Naive thymus-derived CD8-positive, alpha-beta T cell (primary cell): ENCODE measurements around the gene MCCC1. TPM values are rescaled to one million over a fixed set of nuclear protein-coding genes. Genes with fewer than 3 reads are reported as not detected.
"Not testable (repeated sequence)": the region's sequence is repeated elsewhere in the genome, so short reads cannot be mapped to it uniquely, and the experiment has no call there.

ENCODE experiments used
- ATAC-seq, 2 donors: fragments of 150-1000 bp; cut with Tn5 transposase in 1 of 2; sonication (Bioruptor Pico), chemical (Tn5 transposase) in 1 of 2; 1 replicate in 1 of 2; 2 replicates in 1 of 2; pipeline ENCODE4 v1.10.0; 2021; ENCODE audit warnings: mild to moderate bottlenecking in 2 of 2, moderate library complexity in 2 of 2
- POLR2A ChIA-PET: fragments of 350-600 bp; sonication (Branson Sonifier 250); formaldehyde crosslinking; loops from one replicate; lab custom pipeline; 2021; ENCODE audit warnings: antibody characterized with exemption; lab: Charles Lee
- DNase-seq, 10 donors: peaks; one replicate each; pipeline versions ENCODE4 v3.0.0 to v3.0.0-alpha.2; 2020 to 2022
- H3K27ac Mint-ChIP-seq, 10 donors: one replicate each; pipeline ENCODE4 v1.8.0; 2020 to 2022; ENCODE audit warnings: mild to moderate bottlenecking in 10 of 10, mixed read lengths in 10 of 10, moderate library complexity in 4 of 10, inconsistent platforms in 1 of 10
- H3K27me3 Mint-ChIP-seq, 5 donors: one replicate each; pipeline ENCODE4 v1.8.0; 2021 to 2022; ENCODE audit warnings: mixed read lengths in 5 of 5
- H3K36me3 Mint-ChIP-seq, 3 donors: one replicate each; pipeline ENCODE4 v1.8.0; 2020 to 2022; ENCODE audit warnings: mixed read lengths in 3 of 3, mild to moderate bottlenecking in 2 of 3, inconsistent platforms in 1 of 3
- H3K4me1 Mint-ChIP-seq, 4 donors: one replicate each; pipeline ENCODE4 v1.8.0; 2021 to 2022; ENCODE audit warnings: mixed read lengths in 4 of 4
- H3K4me3 Mint-ChIP-seq, 10 donors: one replicate each; pipeline ENCODE4 v1.8.0; 2020 to 2022; ENCODE audit warnings: mild to moderate bottlenecking in 10 of 10, mixed read lengths in 10 of 10, moderate library complexity in 6 of 10, inconsistent platforms in 1 of 10
- H3K9me3 Mint-ChIP-seq, 9 donors: one replicate each; pipeline ENCODE4 v1.8.0; 2020 to 2022; ENCODE audit warnings: mixed read lengths in 9 of 9, mild to moderate bottlenecking in 3 of 9, inconsistent platforms in 1 of 9, moderate library complexity in 1 of 9
- polyA plus RNA-seq, 3 donors: library from polyadenylated mRNA; unstranded; fragments of 300-500 nt; fragmentation: Illumina TruSeq; gene quantifications; one replicate each; pipeline ENCODE4 v1.2.3, GENCODE V29; 2021
- total RNA-seq, 8 experiments: library from RNA in 2 of 8; stranded (reverse) in 2 of 8; gene quantifications; one replicate each; pipeline ENCODE4 v1.2.3 and lab custom pipeline; 2021 to 2026

Gene MCCC1
- total and polyA plus RNA-seq, 5 experiments from 2014 or later, result 24.8 to 36.7 (median 33.2) TPM

DNA sequence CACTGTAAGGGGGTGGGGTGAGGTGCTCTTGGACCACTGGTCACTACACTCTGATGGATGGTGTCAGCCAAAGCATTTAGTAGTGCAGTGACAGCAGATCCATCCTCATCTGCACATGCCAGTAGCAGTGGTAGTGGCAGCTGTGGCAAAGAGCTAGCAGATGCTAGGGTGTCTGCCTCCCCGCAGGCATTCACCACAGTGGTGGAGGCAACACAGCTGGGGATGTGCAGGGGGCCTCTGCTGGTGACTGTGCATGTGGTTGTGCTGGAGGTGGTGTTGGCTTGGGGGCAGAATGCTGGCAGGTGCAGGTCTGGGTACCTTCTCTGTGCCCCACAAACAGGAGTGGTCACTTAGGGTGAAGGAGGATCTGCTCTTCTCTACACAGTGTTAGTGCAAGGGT lies 99.5 kb downstream of the MCCC1 start:
- H3K4me1 Mint-ChIP-seq, result peaks cover 0 to 2% (median 0%) of the 10 kb centered on the region in 4 donors
- POLR2A ChIA-PET, result interaction anchor here (1.2 kb wide), 1 partner anchor 19 kb away, joined by 3 read pairs; the partner anchor contains the start of gene DCUN1D1
- H3K36me3 Mint-ChIP-seq, result peaks cover 0 to 5% (median 2%) of the 10 kb centered on the region in 3 donors
- DNase-seq (no peak), ATAC-seq (no peak)
- peaks cover 2 to 32% (median 5%) of the 10 kb centered on the region in 9 donors for H3K9me3 Mint-ChIP-seq
- no peak overlapping the region for H3K4me3 Mint-ChIP-seq
- H3K27me3 Mint-ChIP-seq, result no peaks in the 10 kb centered on the region
- H3K27ac Mint-ChIP-seq, result no peak overlapping the region

DNA sequence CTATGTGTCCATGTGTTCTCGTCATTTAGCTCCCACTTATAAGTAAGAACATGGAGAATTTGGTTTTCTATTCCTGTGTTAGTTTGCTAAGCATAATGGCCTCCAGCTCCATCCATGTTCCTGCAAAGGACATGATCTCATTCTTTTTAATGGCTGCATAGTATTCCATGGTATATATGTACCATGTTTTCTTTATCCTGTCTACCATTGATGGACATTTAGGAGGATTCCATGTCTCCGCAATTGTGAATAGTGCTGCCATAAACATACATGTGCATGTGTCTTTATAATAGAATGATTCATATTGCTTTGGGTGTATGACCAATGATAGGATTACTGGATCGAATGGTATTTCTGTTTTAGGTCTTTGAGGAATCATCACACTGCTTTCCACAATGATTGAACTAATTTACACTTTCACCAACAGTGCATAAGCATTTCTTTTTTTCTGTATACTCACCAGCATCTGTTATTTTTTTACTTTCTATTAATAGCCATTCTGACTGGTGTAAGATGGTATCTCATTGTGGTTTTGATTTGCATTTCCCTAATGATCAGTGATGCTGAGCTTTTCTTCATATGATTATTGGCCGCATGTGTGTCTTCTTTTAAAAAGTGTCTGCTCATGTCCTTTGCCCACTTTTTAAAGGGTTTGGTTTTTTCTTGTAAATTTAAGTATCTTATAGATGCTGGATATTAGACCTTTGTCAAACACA lies 105.7 kb downstream of the MCCC1 start:
- DNase-seq, POLR2A ChIA-PET, H3K27ac Mint-ChIP-seq, H3K4me1 Mint-ChIP-seq, H3K27me3 Mint-ChIP-seq, H3K36me3 Mint-ChIP-seq, H3K4me3 Mint-ChIP-seq, ATAC-seq: not testable (repeated sequence)
- peaks cover 5 to 43% (median 12%) of the 10 kb centered on the region in 9 donors for H3K9me3 Mint-ChIP-seq

DNA sequence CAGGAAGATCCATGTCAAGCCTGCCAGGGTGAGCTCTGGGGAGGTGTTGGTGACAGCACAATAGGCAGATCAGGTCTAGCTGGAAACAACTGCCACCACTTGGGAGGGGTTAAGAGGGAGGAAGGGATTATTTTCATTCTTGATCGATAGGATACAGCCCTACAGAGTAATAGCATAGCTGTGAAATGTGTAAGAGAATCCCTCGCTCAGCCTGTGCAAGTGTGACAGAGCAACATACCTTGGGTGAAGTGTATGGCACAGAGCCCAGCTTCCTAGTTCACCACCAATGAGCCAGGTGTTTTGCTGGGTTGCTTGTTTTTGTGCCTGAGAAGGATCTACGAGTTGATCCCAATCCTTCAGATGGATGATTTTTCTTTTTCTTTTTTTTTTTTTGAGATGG lies 109.7 kb downstream of the MCCC1 start:
- Mint-ChIP-seq H3K4me3 (no peak overlapping the region), H3K9me3 (peaks cover 2 to 13% (median 6%) of the 10 kb centered on the region in 9 donors), H3K27ac (no peak overlapping the region), H3K4me1 (no peaks in the 10 kb centered on the region), H3K27me3 (no peaks in the 10 kb centered on the region), H3K36me3 (peaks cover 0 to 4% (median 2%) of the 10 kb centered on the region in 3 donors)
- ATAC-seq (no peak), DNase-seq (no peak)
- POLR2A ChIA-PET, result no interaction called here

DNA sequence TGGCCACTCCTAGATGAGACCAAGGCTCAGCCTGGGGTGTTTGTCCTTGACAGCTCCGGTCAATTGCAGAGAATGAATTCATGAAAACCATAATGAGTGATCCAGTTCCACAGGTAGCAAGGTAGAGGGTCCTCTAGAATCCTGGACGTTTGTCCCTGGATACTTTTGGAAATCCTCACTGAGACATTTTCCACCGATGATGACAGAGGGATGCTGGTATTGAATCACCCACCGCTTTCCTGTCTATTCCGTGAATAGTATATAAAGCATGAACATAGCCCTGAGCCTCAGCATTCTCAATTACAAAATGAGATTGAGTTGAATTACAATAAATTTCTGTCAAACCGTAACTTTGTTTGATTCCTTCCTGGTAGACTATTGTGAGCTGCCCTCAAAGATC lies 113.3 kb downstream of the MCCC1 start:
- no peak overlapping the region for H3K4me3 Mint-ChIP-seq
- H3K36me3 Mint-ChIP-seq, result no peaks in the 10 kb centered on the region
- POLR2A ChIA-PET, result no interaction called here
- H3K9me3 Mint-ChIP-seq, result no peaks in the 10 kb centered on the region
- no peak overlapping the region for H3K27ac Mint-ChIP-seq
- H3K27me3 Mint-ChIP-seq, result no peaks in the 10 kb centered on the region
- DNase-seq, result no peak
- peaks cover 0 to 6% (median 5%) of the 10 kb centered on the region in 4 donors for H3K4me1 Mint-ChIP-seq
- no peak for ATAC-seq

DNA sequence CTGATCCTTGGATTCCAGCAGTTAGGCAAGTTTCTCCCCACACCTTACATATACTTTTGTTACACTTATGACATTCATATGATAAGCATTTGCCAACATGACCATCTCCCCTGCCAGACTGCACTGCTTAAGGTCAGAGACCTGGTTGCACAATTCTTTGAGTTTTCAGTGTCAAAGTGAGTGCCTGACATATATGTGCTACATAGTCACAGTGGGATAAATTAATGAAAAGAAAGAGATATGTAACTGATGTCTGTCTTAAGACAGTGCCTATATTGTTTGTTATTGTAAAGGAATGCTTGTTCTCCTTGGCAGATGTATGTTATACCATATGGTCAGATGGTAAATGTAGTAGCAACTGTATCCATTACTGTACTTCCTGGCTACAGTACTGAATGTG lies 115.4 kb downstream of the MCCC1 start:
- Mint-ChIP-seq H3K27me3 (no peaks in the 10 kb centered on the region), H3K4me1 (peaks cover 5 to 16% (median 16%) of the 10 kb centered on the region in 4 donors), H3K27ac (no peak overlapping the region), H3K36me3 (no peaks in the 10 kb centered on the region), H3K4me3 (no peak overlapping the region), H3K9me3 (no peaks in the 10 kb centered on the region)
- ATAC-seq (no peak), DNase-seq (no peak)
- POLR2A ChIA-PET, result no interaction called here

DNA sequence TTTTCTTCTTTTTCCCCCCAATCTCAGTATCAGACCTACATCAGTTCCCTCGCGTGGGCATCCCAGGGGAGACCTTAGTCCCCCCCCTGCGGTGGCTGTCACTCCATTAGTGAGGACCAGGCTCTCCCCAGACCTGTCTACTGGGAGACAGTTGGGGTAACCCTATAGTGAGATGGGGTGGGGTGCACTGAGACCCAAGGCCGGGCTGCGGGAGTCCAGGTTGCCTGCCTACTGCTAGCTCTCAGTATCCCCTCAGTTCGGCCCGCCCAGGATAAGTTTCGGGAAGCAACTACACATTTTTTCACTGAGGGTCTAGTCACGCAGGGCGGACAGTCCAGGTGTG lies 118.3 kb downstream of the MCCC1 start:
- Mint-ChIP-seq H3K27me3 (no peaks in the 10 kb centered on the region), H3K4me1 (peaks cover 10 to 41% (median 34%) of the 10 kb centered on the region in 4 donors), H3K4me3 (peak overlapping the region in 5 of 10 donors; percentile 77 to 89 (median 82)), H3K27ac (peak overlapping the region in 8 of 10 donors; percentile 77 to 97 (median 90)), H3K9me3 (no peaks in the 10 kb centered on the region), H3K36me3 (no peaks in the 10 kb centered on the region)
- DNase-seq (peak in 1 of 10 donors; percentile 1), ATAC-seq (peak in 1 of 2 donors; percentile 5)
- POLR2A ChIA-PET, result interaction anchor here (0.6 to 1.1 kb wide), 5 partner anchors 8 to 187 kb away, joined by 3 to 4 read pairs (median 3); no protein-coding TSS in a partner anchor

DNA sequence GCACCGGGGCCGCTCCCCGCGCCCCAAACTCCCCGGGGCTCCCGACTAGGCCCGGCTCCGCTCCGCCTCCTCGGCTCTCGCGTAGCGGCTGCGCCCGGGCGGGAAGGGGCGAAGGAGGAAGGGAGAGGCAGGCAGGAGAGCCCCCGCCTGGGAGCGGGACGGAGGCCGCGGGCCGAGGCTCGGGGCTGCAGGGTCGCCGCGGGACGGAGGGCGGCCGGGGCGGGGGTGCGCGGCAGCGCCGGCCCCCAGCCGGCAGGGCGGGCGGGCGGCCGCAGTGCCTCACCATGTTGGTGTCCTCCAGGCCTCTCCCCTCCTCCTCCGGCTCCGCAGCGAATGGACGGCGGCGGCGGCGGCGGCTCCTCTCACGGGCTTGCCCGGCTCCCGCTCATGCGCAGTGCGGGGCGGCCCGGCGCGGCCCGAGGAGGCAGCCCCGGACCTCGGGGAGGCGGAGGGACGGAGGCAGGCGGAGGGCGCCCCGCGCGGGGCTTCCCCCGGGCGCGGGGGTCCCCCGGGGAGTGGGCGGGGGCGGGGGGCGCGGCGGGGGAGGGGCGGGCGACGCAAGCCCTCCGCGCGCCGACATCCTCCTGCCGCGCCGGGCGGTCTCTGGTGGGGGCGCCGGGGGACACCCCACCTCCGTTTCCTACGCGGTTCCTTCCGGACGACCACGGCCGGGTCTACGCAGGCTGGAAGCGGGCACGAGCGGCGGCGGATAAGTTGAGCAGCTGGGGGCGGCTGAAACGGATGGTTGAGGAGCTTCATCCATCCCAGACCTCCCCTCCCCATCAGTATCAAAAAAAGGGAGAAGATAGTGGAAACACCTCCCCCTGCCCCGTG lies 118.9 kb downstream of the MCCC1 start, which contains the start of gene DCUN1D1:
TSS of gene DCUN1D1 (minus strand) at position 335 of the 834 bp plus-strand sequence. CDS start at position 286, 49 bp downstream.
- Mint-ChIP-seq H3K27ac (peak within 1 kb of the TSS; percentile 78 to 97 (median 92)), H3K36me3 (no peaks in the 10 kb centered on the region), H3K9me3 (no peaks in the 10 kb centered on the region), H3K27me3 (no peaks in the 10 kb centered on the region), H3K4me3 (peak within 1 kb of the TSS in 9 of 10 donors; percentile 87 to 96 (median 92)), H3K4me1 (peaks cover 12 to 45% (median 39%) of the 10 kb centered on the region in 4 donors)
- POLR2A ChIA-PET, result interaction anchor here (0.6 to 1.6 kb wide), 5 partner anchors 10 to 186 kb away, joined by 3 to 7 read pairs (median 3); no protein-coding TSS in a partner anchor
- ATAC-seq, result peak; percentile 83 to 90
- peak; percentile 82 to 91 (median 86) for DNase-seq

DNA sequence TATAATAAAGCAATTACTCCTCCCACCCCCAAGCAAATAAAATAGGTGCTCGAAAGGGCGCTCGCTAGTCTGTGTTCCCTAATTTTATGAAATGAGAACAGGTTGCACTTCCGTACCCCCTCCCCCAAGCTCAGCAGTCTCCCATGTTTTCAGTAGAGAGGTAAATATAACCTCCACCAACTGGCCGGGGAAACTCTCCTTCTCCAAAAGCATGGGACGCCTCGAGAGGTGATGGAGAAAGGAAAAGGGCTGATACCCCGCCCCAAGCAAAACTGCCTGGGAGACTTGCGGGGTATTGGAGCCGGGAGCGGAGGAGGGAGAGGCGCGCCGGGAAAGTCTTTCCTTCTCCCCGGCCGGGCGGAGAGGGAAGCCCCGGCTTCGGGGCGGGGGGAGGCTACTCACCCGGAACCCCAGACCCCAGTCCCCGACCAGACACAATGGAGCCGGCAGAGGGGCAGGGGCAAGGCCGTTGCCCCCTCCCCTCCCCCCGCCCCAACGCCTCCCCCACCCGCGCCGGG lies 119.6 kb downstream of the MCCC1 start:
- Mint-ChIP-seq H3K9me3 (no peaks in the 10 kb centered on the region), H3K4me1 (peaks cover 14 to 49% (median 42%) of the 10 kb centered on the region in 4 donors), H3K27ac (peak overlapping the region; percentile 78 to 95 (median 90)), H3K36me3 (no peaks in the 10 kb centered on the region), H3K4me3 (peak overlapping the region in 9 of 10 donors; percentile 87 to 96 (median 92)), H3K27me3 (no peaks in the 10 kb centered on the region)
- peak in 7 of 10 donors; percentile 2 to 29 (median 19) for DNase-seq
- no peak for ATAC-seq
- POLR2A ChIA-PET, result interaction anchor here (1.6 kb wide), 1 partner anchor 10 kb away, joined by 7 read pairs; no protein-coding TSS in a partner anchor

DNA sequence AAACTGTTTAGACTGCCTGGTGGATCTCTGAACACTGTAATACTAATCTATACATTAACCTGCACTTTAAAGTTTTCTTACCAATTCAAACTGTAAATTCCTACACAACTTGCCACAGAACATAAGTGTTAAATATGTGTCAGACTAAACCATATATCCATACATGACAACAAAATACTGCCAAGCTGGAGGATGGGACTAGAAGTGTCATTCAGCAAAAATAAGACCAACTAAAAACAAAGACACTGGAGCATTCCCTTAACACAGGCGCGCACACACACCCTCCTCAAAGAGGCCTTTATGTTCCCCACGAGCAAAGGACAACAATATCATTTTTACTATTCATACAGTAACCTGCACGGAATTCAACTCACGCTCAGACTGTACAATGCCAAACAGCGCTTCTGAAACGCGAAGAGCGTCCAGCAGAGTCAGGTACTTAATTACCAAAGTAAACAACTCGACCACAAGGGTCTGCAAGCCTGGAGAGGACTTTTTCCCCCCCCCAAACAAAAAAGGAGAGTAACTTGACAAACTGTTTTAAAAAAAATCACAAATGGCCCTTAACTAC lies 120.1 kb downstream of the MCCC1 start:
- Mint-ChIP-seq H3K27ac (peak overlapping the region; percentile 78 to 95 (median 90)), H3K4me1 (peaks cover 14 to 50% (median 42%) of the 10 kb centered on the region in 4 donors), H3K9me3 (no peaks in the 10 kb centered on the region), H3K36me3 (no peaks in the 10 kb centered on the region), H3K4me3 (peak overlapping the region in 9 of 10 donors; percentile 87 to 96 (median 92)), H3K27me3 (no peaks in the 10 kb centered on the region)
- DNase-seq (no peak), ATAC-seq (no peak)
- POLR2A ChIA-PET, result interaction anchor here (0.6 to 1.6 kb wide), 3 partner anchors 10 to 106 kb away, joined by 3 to 7 read pairs (median 5); no protein-coding TSS in a partner anchor

DNA sequence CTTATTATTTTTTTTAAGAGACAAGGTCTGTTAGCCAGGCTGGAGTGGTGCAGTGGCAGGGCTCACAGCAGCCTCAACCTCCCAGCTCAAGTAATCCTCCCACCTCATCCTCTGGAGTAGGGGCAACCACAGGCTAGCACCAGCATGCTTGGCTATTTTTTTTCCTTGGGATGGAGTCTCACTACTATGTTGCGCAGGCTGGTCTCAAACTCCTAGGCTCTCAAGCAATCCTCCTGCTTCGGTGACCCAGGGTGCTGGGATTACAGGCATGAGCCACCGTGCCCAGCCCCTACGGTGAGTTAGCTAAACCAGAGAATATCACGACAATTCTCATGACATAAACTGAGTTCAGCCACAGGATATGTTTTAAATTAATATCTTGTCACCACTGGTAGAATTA lies 120.9 kb downstream of the MCCC1 start:
- peak overlapping the region in 6 of 10 donors; percentile 9 to 91 (median 67) for H3K27ac Mint-ChIP-seq
- H3K4me1 Mint-ChIP-seq, result peaks cover 14 to 50% (median 42%) of the 10 kb centered on the region in 4 donors
- ATAC-seq, result no peak
- H3K27me3 Mint-ChIP-seq, result no peaks in the 10 kb centered on the region
- no peaks in the 10 kb centered on the region for H3K9me3 Mint-ChIP-seq
- peak overlapping the region in 8 of 10 donors; percentile 39 to 96 (median 91) for H3K4me3 Mint-ChIP-seq
- H3K36me3 Mint-ChIP-seq, result no peaks in the 10 kb centered on the region
- DNase-seq, result no peak
- POLR2A ChIA-PET, result interaction anchor here (0.9 kb wide), 1 partner anchor 64 kb away, joined by 3 read pairs; no protein-coding TSS in a partner anchor

DNA sequence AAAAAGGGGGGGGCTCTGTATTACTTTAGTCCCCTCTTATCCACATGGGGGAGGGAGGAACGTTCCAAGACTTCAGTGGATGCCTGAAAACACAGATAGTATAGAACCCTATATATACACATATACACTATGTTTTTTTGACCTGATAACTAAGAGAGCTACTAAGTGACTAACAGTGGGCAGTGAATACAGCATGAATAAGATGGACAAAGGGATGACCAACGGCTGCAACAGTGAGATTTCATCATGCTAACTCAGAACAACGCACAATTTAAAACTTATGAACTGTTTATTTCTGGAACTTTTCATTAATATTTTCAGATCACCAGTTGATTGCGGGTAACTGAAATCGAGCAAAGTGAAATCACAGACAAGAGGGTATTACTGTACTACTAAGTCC lies 126.2 kb downstream of the MCCC1 start:
- Mint-ChIP-seq H3K4me1 (peaks cover 22 to 63% (median 45%) of the 10 kb centered on the region in 4 donors), H3K9me3 (no peaks in the 10 kb centered on the region), H3K27ac (peak overlapping the region in 1 of 10 donors; percentile 33), H3K4me3 (no peak overlapping the region), H3K36me3 (no peaks in the 10 kb centered on the region), H3K27me3 (no peaks in the 10 kb centered on the region)
- no peak for DNase-seq
- no peak for ATAC-seq
- POLR2A ChIA-PET, result interaction anchor here (0.5 kb wide), 1 partner anchor 8 kb away, joined by 3 read pairs; no protein-coding TSS in a partner anchor

DNA sequence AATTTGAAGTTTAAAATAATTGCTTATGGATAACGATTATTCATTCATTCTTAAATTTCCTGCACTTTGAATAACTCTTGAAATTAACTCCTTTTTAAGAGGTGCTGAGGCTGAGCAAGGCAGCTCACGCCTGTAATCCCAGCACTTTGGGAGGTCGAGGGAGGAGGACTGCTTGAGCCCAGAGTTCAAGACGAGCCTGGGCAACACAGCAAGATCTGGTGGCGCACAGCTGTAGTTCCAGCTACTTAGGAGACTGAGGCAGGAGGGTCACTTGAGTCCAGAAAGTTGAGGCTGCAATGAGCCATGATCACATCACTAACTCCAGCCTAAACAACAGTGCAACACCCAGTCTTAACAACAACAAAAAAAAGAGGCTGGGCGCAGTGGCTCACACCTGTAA lies 126.9 kb downstream of the MCCC1 start:
- no peaks in the 10 kb centered on the region for H3K36me3 Mint-ChIP-seq
- no peaks in the 10 kb centered on the region for H3K27me3 Mint-ChIP-seq
- H3K9me3 Mint-ChIP-seq, result no peaks in the 10 kb centered on the region
- peaks cover 26 to 64% (median 51%) of the 10 kb centered on the region in 4 donors for H3K4me1 Mint-ChIP-seq
- peak overlapping the region in 1 of 10 donors; percentile 25 for H3K27ac Mint-ChIP-seq
- ATAC-seq (no peak), DNase-seq (no peak)
- H3K4me3 Mint-ChIP-seq, result no peak overlapping the region
- POLR2A ChIA-PET, result no interaction called here
